NCI-H2107 treated with DMSO at 0.1 percent for 48 hours (cell line): Measurements from ENCODE around the gene PARP6.

Experiments
- DNase-seq: peaks from one replicate; lab custom pipeline; 2025; ENCODE audit not compliant: unreplicated experiment; lab: John Stamatoyannopoulos, UW

The PARP6 gene

DNA sequence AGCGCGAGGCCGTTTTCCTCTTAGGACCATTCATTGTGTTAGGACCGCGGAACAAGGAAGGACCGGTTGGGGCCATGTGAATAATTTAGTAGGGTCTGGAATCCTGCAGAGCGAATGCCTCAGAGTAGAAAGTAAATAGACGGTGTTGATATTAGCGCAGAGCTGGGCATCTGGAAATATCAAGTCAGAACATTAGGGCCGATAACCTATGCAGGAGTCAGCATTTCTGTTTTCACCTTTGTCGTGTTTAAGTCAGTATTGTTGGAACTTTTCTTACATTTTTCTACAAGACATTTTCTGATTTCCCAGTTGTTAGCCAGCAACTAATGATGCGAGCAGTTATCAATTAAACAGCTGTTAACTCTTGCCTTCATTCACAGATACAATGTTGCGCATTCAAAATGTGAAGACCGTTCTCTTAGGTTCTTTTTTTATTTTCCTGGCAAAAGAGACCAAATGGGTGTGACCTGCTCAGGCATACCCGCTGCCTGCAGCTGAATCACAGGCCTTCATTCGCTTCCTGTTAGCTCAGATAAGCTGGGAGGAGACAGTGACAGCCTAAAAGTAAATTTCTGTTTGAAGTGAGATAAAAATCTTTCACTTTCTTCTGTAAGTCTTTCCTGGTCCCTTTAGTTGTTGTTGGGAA is 40.4 kb downstream of the PARP6 start:
- no peak for DNase-seq

DNA sequence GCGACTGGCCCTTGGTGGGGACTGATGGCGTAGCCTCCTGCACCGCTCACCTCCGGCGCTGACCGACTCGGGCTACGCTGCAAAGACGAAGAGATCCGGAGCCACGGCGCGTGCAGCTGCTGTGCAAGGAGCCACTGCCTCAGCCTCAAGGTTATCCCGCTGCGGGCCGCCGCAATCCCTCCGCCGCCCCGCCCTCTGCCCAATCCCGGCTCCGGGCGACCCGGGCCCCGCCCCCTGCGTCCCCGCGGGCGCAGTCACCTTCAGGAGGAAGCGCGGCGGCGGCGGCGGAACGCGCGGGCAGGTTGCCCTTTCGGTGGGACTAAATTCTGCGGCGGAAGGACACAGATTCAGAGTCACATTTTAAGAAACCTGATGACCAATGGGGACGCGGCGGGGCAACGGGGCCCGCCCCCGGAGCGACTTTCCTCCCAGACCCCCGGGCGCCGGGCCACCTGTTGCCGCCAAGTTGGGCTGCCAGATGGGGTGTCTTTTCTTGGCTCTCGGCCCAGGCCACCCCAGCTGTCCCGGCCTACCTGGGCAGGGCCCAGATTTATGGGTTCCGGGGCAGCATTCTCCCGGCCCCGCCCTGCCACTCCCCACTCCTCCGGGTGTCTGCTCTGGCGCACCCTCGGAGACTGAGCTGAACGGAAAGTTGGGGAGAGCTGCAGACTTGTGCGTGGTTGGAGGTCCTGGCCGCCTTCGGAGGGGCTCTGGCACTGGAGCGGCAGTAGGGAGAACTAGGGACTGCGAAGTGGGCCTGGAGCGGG is 41.1 kb downstream of the PARP6 start, which contains the start of gene PKM:
TSS of gene PKM (minus strand) at position 125 of the 767 bp plus-strand sequence. CDS start 12,093 bp downstream, outside the sequence.
- peak; percentile 90 for DNase-seq

DNA sequence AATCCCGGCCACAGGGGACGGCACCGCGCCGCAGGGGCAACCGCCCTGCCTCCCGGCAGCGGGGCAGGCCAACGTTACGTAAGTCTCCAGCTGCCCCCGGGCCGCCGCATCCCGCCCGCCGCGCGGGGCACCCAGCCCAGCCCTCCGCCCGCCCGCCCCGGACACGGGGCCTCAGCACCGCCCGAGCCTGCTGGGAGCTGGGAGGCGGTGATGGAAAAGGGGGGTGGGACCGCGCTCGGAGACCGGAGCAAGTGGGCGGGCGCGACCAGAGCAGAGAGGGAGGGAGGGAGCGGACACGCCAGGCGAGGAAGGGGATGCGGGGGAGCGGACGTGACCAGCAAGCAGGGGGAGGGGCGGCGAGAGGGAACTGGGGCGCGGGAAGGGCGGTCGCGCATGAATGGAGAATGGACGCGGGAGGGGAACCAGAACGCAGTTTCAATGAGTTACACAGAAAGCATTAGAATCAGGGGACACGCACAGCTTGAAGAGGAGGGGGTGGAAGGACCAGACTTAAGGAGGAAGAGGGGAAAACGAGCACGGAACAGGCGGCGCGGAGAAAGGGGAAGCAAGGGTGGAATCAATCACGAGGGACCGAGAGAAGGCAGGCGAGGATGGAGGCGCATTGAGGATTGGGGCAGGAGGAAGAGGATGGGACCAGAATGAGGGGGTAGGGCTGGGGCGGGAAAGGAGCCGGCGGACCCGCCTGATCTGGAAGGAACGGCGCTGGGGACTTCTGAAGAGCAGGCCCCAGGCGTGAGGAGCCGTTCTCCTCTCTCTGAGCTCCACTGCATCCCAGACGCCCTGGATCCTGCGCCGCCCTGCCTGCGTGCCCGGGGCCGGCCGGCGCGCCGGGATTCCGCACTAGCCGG is 41.9 kb downstream of the PARP6 start:
- peak; percentile 12 for DNase-seq

DNA sequence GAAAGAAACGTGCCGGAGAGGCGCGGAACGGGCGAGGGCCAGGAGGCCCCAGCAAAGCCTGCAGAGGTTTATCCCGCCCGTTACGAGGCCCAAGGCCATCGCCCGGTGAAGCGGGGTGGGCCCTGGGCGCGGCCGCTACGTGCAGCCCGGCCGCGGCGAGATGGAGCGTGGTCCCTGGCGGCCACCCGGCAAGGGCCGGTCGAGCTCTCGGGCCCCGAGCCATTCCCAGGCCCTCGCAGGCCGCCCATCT is 42.5 kb downstream of the PARP6 start:
- no peak for DNase-seq

DNA sequence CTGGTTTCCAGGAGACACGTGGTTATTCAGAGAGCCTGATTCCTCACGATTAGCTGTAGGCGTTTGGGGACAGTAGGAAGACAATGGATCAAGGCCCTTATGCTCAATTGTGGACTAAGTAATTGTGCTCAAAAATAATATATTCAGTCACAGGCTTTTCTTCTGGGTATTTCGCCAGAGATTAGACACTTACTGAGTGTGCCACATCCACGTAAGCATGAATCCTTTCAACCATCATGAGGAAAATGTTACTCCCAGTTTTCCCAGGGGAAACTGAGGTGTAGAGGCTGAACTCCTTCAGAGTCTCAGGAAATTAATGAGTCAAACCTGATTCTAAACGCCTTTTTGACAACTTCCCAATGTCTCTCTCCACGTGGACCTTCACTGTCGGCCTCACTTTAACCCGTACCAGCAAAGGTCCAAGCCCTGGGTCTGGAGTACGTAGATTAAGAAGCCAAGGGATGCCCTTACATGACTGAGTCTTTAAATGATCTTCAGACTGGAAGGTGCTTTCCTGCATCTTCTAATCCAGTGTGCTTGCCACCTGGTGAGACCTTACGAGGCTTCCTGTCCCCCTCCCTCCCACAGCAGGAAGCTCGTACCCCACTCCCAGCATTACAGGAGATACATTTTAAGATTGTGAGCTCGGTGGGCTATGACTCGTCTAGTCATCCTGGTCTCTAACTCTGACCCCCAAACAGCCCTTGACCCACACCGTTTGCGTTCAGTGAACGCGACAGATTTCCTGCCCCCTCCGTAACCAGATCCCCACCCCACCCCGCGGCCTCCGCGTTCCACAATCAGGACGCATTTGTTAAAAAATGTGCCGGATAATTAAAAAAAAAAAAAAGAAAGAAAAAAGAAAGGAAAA is 43.0 kb downstream of the PARP6 start:
- DNase-seq: peak; percentile 4

DNA sequence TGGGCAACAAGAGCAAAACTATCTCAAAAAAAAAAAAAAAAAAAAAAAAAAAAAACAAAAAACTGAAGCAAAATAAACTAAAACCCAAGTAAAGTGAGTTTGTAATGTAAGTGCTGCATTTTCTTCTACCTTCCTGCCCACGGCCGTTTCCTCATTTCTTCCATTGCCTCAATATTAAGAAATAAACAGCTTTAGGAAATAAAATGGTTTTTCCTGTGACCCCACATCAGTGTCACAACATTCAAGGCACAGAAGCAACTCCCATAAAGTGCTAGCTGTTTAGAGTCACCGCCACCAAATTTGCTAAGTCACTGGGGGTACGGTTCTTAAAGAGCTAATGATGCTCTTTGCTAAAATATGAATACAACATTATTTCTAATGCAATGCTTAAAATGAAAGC is 44.6 kb downstream of the PARP6 start:
- DNase-seq: no peak

DNA sequence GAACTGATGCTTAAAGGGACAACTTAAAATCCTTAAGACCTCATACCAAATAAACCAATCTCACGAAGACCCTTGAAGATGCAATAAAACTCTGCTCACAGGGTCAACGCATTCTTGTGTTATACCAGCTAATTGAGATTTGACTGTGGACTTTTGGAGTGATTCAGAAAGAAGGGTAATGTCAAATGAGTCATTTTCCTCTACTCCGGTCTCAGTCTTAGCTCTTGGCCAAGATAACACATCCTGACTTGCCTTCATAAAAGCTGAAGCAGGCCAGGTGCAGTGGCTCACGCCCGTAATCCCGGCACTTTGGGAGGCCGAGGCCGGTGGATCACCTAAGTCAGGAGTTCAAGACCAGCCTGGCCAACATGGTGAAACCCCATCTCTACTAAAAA is 45.2 kb downstream of the PARP6 start:
- DNase-seq: no peak

DNA sequence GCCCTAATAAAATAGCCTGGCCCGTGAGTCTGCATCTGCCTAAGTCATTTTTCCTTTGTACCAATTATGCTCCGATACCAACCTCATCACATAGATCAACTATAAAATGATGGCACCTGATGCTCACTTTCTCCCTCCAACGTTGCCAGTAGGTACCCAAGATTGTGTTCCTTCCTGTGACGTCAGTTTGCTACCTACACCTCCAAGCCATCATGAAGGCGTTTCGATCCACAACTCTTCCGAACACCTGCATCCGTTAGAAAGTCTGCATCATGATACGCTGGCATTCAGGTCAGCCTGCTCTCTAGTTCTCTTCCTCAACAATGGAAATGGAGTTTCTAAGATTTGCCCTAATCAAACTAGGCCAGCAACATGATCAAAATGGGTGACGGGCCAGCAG is 49.1 kb downstream of the PARP6 start:
- DNase-seq: no peak

DNA sequence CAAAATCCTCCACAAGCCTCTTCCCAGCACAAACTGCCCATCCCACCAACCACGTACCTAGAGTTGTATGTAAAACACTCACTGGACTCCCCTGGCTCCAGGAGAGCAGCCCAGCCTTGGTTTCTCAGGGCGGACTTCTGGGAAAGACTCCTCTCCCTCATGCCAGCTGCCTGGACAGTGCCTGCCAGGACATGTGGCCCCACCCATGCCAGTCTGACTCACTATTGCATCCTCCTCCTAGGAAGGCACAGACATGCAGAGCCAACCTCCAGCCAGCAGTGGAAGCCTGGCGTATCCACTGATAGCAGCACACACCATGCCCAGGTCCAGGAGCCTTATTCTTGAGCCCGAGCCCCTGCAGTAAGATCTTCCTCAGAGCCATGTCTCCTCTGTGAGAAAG is 50.0 kb downstream of the PARP6 start:
- DNase-seq: no peak

DNA sequence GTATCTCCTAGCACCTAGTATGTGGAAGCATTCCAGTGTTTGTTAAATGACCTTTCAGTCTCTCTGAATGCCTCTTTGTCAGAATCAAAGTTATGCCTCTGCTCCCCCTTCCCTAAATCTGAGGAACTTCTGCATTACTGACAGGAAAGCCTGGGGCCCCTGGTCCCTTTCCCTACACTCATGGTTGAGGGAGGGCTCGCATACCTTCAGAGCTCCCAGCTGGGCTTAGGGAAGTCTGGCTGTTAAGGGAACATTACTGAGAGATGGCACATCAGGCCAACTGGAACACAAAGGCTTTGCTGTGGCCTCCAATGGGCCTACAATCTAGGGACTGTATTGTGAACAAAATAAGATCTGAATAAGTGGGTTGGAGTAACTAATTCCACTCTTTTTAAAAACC is 51.7 kb downstream of the PARP6 start:
- no peak for DNase-seq

DNA sequence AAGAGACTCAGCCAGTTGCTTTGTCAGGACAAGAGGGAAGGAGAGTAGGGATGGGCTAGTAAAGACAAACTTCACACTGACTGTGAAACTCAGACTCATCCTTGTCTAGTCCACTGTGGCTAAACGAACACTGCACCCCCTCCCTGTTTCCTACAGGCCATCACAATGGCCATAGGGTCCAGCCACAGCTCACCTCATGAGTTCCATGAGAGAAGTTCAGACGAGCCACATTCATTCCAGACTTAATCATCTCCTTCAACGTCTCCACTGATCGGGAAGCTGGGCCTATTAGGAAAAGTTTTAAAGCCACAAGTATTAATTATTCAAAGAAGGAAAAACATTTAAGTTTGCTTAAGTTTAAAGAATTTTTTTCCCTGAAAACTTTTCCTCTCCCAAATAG is 55.1 kb downstream of the PARP6 start:
- no peak for DNase-seq

DNA sequence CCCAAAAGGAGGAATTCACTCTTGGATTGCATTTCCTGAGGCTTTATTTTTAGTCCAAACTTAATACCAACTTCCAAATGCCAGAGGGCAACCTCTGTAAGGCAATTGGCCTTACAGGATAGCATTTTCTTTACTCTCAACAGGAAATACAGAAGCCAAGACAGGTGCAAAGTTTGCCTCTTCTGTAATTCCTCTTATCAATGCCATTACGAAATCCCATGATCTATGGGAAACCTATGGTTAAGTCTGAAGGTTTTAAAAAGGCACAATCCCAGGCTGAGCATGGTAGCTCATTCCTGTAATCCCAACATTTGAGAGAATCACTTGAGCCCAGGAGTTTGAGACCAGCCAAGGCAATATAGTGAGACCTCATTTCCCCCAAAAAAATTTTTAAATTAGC is 56.3 kb downstream of the PARP6 start:
- DNase-seq: no peak

DNA sequence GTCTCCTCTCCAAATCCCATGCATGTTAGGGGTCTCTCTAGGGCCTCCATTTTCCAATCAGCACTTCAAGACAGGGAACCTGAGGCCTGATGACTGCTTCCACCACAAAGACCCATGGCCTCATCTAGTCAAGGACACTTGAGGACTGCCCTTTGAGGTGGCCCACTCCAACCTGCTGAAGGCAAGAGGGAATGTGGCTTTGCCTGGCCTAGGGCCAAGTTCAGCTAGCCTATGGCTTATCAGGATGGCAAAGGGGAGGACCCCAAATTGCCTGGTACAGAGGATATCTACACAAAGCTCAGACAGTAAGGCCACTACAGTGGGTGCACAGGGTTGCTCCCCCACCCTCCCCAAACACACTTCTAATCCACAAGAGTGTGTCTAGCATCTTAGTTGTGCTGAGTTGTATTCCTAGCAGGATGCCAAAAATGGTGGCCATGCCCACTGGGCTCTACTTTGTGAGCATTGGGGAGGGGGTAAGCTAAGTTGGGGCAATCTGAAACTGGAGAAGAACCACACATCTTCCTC is 64.7 kb downstream of the PARP6 start:
- DNase-seq: no peak

DNA sequence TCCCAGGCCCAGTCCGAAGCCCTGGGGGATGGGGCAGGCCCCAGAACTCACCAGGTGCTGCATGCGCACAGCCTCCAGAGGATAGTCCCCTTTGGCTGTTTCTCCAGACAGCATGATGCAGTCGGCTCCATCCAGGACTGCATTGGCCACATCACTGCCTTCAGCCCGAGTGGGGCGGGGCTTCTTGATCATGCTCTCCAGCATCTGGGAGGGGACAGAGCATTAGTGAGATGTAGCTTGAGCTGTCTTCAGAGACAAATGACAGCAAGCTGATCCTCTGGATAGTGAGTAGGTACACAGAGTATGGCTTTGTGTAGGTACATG is 65.7 kb downstream of the PARP6 start:
- no peak for DNase-seq

DNA sequence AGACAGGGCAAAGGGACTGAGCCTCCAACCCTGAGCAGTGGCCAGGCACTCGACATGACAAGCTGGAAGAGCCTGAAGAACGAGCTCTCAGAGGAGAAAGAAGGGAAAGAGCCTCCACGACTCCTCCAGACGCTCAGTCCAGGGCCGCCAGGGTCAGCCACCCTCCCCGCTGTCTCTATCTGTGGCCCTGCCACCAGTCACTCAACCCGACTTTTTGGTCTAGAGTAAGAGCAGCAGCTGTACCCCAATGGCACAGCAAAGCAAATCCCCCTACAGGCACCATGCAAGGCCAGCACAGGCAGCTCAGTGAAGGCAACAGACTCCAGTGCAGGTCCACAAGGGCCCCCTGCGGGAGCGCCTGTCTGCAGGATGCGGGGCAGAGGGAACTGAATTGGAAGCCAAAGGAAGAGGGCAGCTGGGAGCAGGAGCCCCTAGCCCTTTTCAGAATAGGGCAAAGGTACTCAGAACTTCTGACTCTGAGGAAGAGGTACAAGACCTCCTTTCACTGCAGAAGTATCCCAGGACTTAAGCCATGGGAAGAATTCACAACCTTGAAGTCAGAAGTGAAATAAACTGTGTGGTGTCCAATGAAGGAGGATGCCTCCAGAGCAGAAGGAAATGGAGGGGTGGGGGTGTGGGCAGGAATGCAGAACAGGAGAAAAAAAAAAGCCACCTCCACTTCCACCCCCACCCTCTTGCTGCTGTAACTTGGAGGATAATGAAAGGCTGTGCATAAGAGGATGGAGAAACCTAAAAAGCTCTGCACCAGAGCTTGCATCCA is 66.3 kb downstream of the PARP6 start:
- no peak for DNase-seq

DNA sequence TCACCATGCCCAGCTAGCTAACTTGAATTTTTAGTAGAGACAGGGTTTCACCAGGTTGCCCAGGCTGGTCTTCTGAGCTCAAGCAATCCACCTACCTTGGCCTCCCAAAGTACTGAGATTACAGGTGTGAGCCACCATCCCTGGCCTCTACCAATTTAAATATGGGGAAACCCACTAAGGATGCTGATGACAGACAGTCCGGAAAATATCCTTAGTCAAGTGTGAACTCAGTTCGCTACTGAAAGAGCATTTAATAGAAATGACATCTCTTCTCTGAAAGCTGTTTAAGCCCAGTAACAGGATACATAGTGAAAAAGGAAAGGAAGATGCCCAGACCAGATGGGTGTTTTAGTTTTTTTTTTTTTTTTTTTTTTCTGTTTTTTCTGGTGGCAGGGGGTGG is 67.1 kb downstream of the PARP6 start:
- no peak for DNase-seq

DNA sequence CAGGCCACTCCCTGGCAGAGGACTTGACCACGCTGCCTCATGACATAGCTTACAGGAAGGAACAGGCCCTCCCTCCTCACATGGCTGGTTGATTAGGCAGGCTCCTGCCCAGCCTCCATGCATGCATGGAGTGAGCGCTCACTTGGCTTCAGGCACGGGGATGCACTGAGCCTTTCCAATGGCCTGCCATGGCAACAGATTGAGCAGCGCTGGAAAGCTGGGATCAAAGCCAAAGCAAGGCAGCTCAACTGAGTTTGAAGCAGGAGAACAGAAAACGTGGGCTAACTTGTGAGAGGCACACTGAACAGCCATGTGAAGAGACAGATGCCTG is 68.9 kb downstream of the PARP6 start:
- no peak for DNase-seq

DNA sequence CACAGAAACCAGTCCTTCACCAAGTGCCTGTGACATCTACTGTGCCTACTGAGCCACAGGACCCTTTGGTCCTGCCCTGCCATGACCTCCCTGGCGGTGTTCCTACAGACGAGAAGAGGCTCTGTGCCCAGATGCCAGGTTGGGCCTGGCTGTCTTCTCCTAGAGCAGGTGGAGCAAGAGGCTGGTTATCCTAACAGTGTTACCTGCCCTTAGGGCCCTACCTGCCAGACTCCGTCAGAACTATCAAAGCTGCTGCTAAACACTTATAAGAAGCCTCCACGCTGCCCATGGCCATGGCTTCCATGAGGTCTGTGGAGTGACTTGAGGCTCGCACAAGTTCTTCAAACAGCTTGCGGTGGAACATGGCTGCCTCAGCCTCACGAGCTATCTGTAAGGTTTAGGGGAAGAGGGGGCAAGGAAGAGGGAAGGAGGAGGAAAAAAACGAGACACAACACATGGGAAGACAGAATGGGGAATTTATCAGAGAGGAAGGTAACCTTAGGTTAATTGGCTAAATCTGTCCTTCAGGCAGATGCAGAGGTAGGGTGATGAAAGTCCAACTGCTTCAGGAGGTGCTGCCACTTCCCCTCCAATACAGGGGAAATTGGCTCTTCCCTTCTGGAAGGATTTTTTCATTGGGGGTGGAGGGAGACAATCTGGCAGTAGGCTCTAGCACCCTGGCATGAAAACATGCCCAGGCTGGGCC is 69.4 kb downstream of the PARP6 start:
- DNase-seq: no peak

DNA sequence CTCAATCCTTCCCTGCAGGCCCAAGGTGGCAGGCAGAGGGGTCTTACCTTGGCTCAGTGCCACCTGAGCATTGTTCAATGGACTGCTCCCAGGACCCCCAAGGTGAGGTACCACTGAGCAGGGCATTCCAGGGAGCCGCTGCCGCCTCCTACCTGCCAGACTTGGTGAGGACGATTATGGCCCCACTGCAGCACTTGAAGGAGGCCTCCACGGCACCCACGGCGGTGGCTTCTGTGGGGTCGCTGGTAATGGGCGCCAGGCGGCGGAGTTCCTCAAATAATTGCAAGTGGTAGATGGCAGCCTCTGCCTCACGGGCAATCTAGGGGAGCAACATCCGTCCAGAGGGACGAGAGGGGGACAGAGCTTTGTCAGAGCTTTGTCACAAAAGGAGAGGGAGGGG is 70.1 kb downstream of the PARP6 start:
- no peak for DNase-seq

DNA sequence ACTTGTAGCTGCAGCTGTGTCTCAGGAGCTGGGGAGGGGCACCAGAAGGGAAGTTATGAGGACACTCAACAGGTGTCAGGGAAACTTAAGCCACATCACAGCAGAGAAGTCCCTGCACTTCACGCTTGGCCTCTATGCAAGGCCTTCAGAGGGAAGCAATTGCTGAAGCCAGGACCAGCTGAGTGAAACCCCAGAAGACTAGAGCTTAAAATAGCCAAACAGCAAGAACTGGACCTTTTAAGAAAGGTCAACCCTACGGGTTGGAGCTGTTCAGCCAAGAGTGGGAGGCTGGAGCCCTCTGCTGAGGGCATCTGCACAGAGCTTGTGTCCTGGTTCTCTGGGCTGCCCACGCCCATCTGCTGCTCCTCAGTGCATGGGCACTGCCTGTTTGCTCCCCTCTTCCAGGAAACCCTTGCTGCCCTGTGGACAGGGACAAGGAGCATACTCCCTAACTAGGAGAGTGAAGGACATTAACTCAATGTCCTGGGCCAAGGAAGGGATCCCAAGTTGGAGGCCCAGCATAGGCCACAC is 70.9 kb downstream of the PARP6 start:
- DNase-seq: no peak
